Breast epithelium (tissue), 3 donors: Measurements from ENCODE around the gene WSCD1.

ENCODE experiments used
- CTCF ChIP-seq, 3 donors: fragments of 450-650 bp; IDR thresholded peaks; one replicate each; pipeline ENCODE4 v1.5.1; 2016 to 2017; ENCODE audit warnings: antibody characterized with exemption in 3 of 3, mild to moderate bottlenecking in 3 of 3, moderate library complexity in 3 of 3
- POLR2A ChIP-seq: fragments of 450-650 bp; IDR thresholded peaks from one replicate; pipeline ENCODE4 v1.6.1; 2016; ENCODE audit warnings: antibody characterized with exemption, mild to moderate bottlenecking, moderate library complexity
- POLR2AphosphoS5 ChIP-seq, 3 donors: sonication (generic); formaldehyde crosslinking; IDR thresholded peaks; one replicate each; pipeline ENCODE4 v1.6.1; 2017; ENCODE audit warnings: antibody characterized with exemption in 3 of 3

- TF ChIP-seq CTCF (IDR thresholded peaks at IDR 0.05): no peak
- no peak for TF ChIP-seq POLR2AphosphoS5 (IDR thresholded peaks at IDR 0.05)
- TF ChIP-seq POLR2A: no peak
These were observed 5.3 kb upstream of the WSCD1 start for GRCh38 chr17:6064868-6065267.
